ENCODE measurements around the gene CORO1C.

- TF ChIP-seq CREBBP (IDR thresholded peaks at IDR 0.05; ENCODE audit: low read depth, low read length) = no peak
- no peak for TF ChIP-seq HNRNPL (IDR thresholded peaks at IDR 0.05; ENCODE audit: low read depth, low read length)
- TF ChIP-seq NEUROD1 (IDR thresholded peaks at IDR 0.05; ENCODE audit: borderline replicate concordance, low read depth, low read length, partially characterized antibody) = no peak
- TF ChIP-seq JUND (IDR thresholded peaks at IDR 0.05; ENCODE audit: borderline replicate concordance, low read depth, low read length) = no peak
- no peak for TF ChIP-seq JUND (tag; IDR thresholded peaks at IDR 0.05; ENCODE audit: borderline replicate concordance, low read depth, low read length)
- TF ChIP-seq NR3C1 (CRISPR knock-in tag; IDR thresholded peaks at IDR 0.05) = no peak
Measured at GRCh38 chr12:108704527-108704926, 26.8 kb downstream of the CORO1C start.
